ENCODE results near the gene EPAS1.

GRCh38 chr2:46333912-46334311 is 36.7 kb downstream of the EPAS1 start:
- TF ChIP-seq CTCF (IDR thresholded peaks at IDR 0.05) (peak in 4 of 7 experiments; percentile 21 to 40 (median 30)), POLR2A (IDR thresholded peaks at IDR 0.05) (no peak)
